MM.1S (cell line): Measurements from ENCODE around the gene PP2D1.

Experiments
- DNase-seq: peaks from one replicate; pipeline ENCODE4 v3.0.0-alpha.2; 2015
- H2AFZ ChIP-seq: fragments of 300-600 bp; sonication (generic); 2 replicates; pipeline ENCODE4 v1.6.0; 2016; ENCODE audit warnings: antibody characterized with exemption, low read length
- H3F3A ChIP-seq: fragments of 300-600 bp; sonication (generic); 2 replicates; pipeline ENCODE4 v1.6.1; 2016; ENCODE audit warnings: mild to moderate bottlenecking, antibody characterized with exemption, low read length, moderate library complexity, mixed read lengths; ENCODE audit not compliant: insufficient read depth
- H3K27ac ChIP-seq: fragments of 300-600 bp; sonication (generic); 2 replicates; pipeline ENCODE4 v1.5.1; 2016; ENCODE audit warnings: mild to moderate bottlenecking, low read length
- H3K27me3 ChIP-seq: fragments of 300-600 bp; sonication (generic); replicated peaks from 2 replicates; pipeline ENCODE4 v1.6.0; 2016; ENCODE audit warnings: low read length; ENCODE audit not compliant: insufficient read depth
- H3K36me3 ChIP-seq: fragments of 300-600 bp; sonication (generic); replicated peaks from 2 replicates; pipeline ENCODE4 v1.6.1; 2016; ENCODE audit warnings: mild to moderate bottlenecking, low read length, mixed read lengths; ENCODE audit not compliant: insufficient read depth
- H3K4me1 ChIP-seq: fragments of 300-600 bp; sonication (generic); 2 replicates; pipeline ENCODE4 v1.6.1; 2016; ENCODE audit warnings: low read length, mixed read lengths
- H3K4me2 ChIP-seq: fragments of 300-600 bp; sonication (generic); 2 replicates; pipeline ENCODE4 v1.6.0; 2016; ENCODE audit warnings: low read depth, low read length
- H3K4me3 ChIP-seq: fragments of 300-600 bp; sonication (generic); 2 replicates; pipeline ENCODE4 v1.5.1; 2016; ENCODE audit warnings: low read length, mixed read lengths
- H3K79me2 ChIP-seq: fragments of 300-600 bp; sonication (generic); 2 replicates; pipeline ENCODE4 v1.6.1; 2016; ENCODE audit warnings: mixed run types, low read length, mixed read lengths
- H3K9ac ChIP-seq: fragments of 300-600 bp; sonication (generic); 2 replicates; pipeline ENCODE4 v1.6.1; 2016; ENCODE audit warnings: low read length, mixed read lengths
- H3K9me2 ChIP-seq: fragments of 300-600 bp; sonication (generic); replicated peaks from 2 replicates; pipeline ENCODE4 v1.6.1; 2016; ENCODE audit warnings: mild to moderate bottlenecking, low read length, mixed read lengths; ENCODE audit not compliant: insufficient read depth
- H3K9me3 ChIP-seq: fragments of 300-600 bp; sonication (generic); replicated peaks from 2 replicates; pipeline ENCODE4 v1.6.1; 2016; ENCODE audit warnings: mild to moderate bottlenecking, low read length, mixed read lengths; ENCODE audit not compliant: insufficient read depth
- H4K20me1 ChIP-seq: fragments of 300-600 bp; sonication (generic); 2 replicates; pipeline ENCODE4 v1.6.1; 2016; ENCODE audit warnings: mild to moderate bottlenecking, low read length, moderate library complexity, mixed read lengths; ENCODE audit not compliant: insufficient read depth
- CTCF ChIP-seq: fragments of 300-600 bp; sonication (generic); IDR thresholded peaks from 2 replicates; pipeline ENCODE4 v1.5.1; 2016; ENCODE audit warnings: antibody characterized with exemption, low read length, mixed read lengths
- EZH2 ChIP-seq: fragments of 300-600 bp; sonication (generic); optimal IDR thresholded peaks from 2 replicates; pipeline ENCODE3; 2017; ENCODE audit warnings: low read depth, mild to moderate bottlenecking, antibody characterized with exemption, low read length, mixed read lengths
- EZH2phosphoT487 ChIP-seq: fragments of 300-600 bp; sonication (generic); IDR thresholded peaks from 2 replicates; pipeline ENCODE4 v1.6.1; 2018; ENCODE audit warnings: antibody characterized with exemption, low read length

Gene PP2D1

GRCh38 chr3:20012164-20012563 is at the start of gene PP2D1:
PP2D1 (minus strand) TSS chr3:20012264; CDS start chr3:20012072, 192 bp downstream.
- Histone ChIP-seq H3K9me2 (no peaks in the 10 kb centered on the region), H3K36me3 (no peaks in the 10 kb centered on the region), H3K27me3 (no peaks in the 10 kb centered on the region), H3K4me2 (no peak within 1 kb of the TSS), H3K27ac (no peak within 1 kb of the TSS), H3F3A (no peaks in the 10 kb centered on the region), H4K20me1 (no peaks in the 10 kb centered on the region), H3K4me1 (no peaks in the 10 kb centered on the region), H3K79me2 (no peaks in the 10 kb centered on the region), H3K4me3 (no peak within 1 kb of the TSS), H3K9me3 (no peaks in the 10 kb centered on the region), H2AFZ (no peak within 1 kb of the TSS), H3K9ac (no peak within 1 kb of the TSS)
- TF ChIP-seq CTCF, result no peak
- no peak for TF ChIP-seq EZH2
- no peak for TF ChIP-seq EZH2phosphoT487
- DNase-seq, result no peak

- Histone ChIP-seq H3K4me1 (peaks cover 17% of the 10 kb centered on the region), H3K79me2 (peaks cover 88% of the 10 kb centered on the region), H2AFZ (no peak overlapping the region), H3K9me3 (no peaks in the 10 kb centered on the region), H3K27ac (peak overlapping the region; percentile 27; the same call in 1 of the 2 replicates), H3K9me2 (no peaks in the 10 kb centered on the region), H3K9ac (no peak overlapping the region), H3F3A (peaks cover 8% of the 10 kb centered on the region), H3K36me3 (no peaks in the 10 kb centered on the region), H3K4me3 (no peak overlapping the region), H3K4me2 (peak overlapping the region; percentile 25), H4K20me1 (no peaks in the 10 kb centered on the region), H3K27me3 (no peaks in the 10 kb centered on the region)
- DNase-seq, result peak; percentile 40
- no peak for TF ChIP-seq EZH2
These were observed 49.1 kb upstream of the PP2D1 start for GRCh38 chr3:20060974-20061685.

- no peak overlapping the region for H3K4me3 ChIP-seq
- H3K27ac ChIP-seq, result no peak overlapping the region
- no peak for TF ChIP-seq CTCF
- no peak for TF ChIP-seq EZH2
- TF ChIP-seq EZH2phosphoT487, result no peak
- no peaks in the 10 kb centered on the region for H4K20me1 ChIP-seq
- no peaks in the 10 kb centered on the region for H3K9me2 ChIP-seq
- DNase-seq, result no peak
- no peak overlapping the region for H2AFZ ChIP-seq
- H3F3A ChIP-seq, result peaks cover 20% of the 10 kb centered on the region
- peaks cover 29% of the 10 kb centered on the region for H3K4me1 ChIP-seq
- H3K27me3 ChIP-seq, result no peaks in the 10 kb centered on the region
- no peaks in the 10 kb centered on the region for H3K36me3 ChIP-seq
- H3K9ac ChIP-seq, result no peak overlapping the region
- no peaks in the 10 kb centered on the region for H3K9me3 ChIP-seq
- H3K79me2 ChIP-seq, result peaks cover 82% of the 10 kb centered on the region
- no peak overlapping the region for H3K4me2 ChIP-seq
These were observed 47.9 kb upstream of the PP2D1 start for GRCh38 chr3:20059929-20060328.

GRCh38 chr3:20057612-20058180 is 45.6 kb upstream of the PP2D1 start:
- no peak overlapping the region for H3K4me2 ChIP-seq
- H3K36me3 ChIP-seq, result no peaks in the 10 kb centered on the region
- H2AFZ ChIP-seq, result no peak overlapping the region
- peaks cover 26% of the 10 kb centered on the region for H3F3A ChIP-seq
- no peaks in the 10 kb centered on the region for H3K9me3 ChIP-seq
- H3K9ac ChIP-seq, result no peak overlapping the region
- TF ChIP-seq EZH2 (no peak), CTCF (no peak), EZH2phosphoT487 (no peak)
- no peak overlapping the region for H3K4me3 ChIP-seq
- H3K27me3 ChIP-seq, result no peaks in the 10 kb centered on the region
- H3K4me1 ChIP-seq, result peaks cover 34% of the 10 kb centered on the region
- H4K20me1 ChIP-seq, result no peaks in the 10 kb centered on the region
- DNase-seq, result no peak
- peaks cover 72% of the 10 kb centered on the region for H3K79me2 ChIP-seq
- H3K27ac ChIP-seq, result no peak overlapping the region
- H3K9me2 ChIP-seq, result no peaks in the 10 kb centered on the region
